Ishikawa (cell line): Measurements from ENCODE around the gene SRBD1.

Experiments used
- CEBPB ChIP-seq: IDR thresholded peaks from 2 replicates; pipeline ENCODE4 v1.6.1; 2012
- CREB1 ChIP-seq: IDR thresholded peaks from 2 replicates; pipeline ENCODE4 v1.6.1; 2012; ENCODE audit warnings: low read depth
- EGR1 ChIP-seq: IDR thresholded peaks from 2 replicates; pipeline ENCODE4 v1.6.1; 2012
- EP300 ChIP-seq: IDR thresholded peaks from 2 replicates; pipeline ENCODE4 v1.6.1; 2012; ENCODE audit warnings: borderline replicate concordance
- FOXM1 ChIP-seq: IDR thresholded peaks from 2 replicates; pipeline ENCODE4 v1.6.1; 2012; ENCODE audit warnings: low read depth, borderline replicate concordance
- NFIC ChIP-seq: IDR thresholded peaks from 2 replicates; pipeline ENCODE4 v1.6.1; 2012
- RAD21 ChIP-seq: IDR thresholded peaks from 2 replicates; pipeline ENCODE4 v1.6.1; 2012; ENCODE audit warnings: low read depth
- TAF1 ChIP-seq: IDR thresholded peaks from 2 replicates; pipeline ENCODE4 v1.6.1; 2012; ENCODE audit warnings: low read depth, mild to moderate bottlenecking
- TCF12 ChIP-seq: IDR thresholded peaks from 2 replicates; pipeline ENCODE4 v1.6.1; 2012; ENCODE audit warnings: low read depth
- TEAD4 ChIP-seq: IDR thresholded peaks from 2 replicates; pipeline ENCODE4 v1.6.1; 2012
- YY1 ChIP-seq: IDR thresholded peaks from 2 replicates; pipeline ENCODE4 v1.6.1; 2012; ENCODE audit warnings: low read depth
- ZBTB7A ChIP-seq: IDR thresholded peaks from 2 replicates; pipeline ENCODE4 v1.6.1; 2012; ENCODE audit warnings: low read depth
- TF ChIP-seq, protein P1 (sequence below): IDR thresholded peaks from 2 replicates; pipeline ENCODE4 v1.6.1; 2012
- TF ChIP-seq, protein P2 (sequence below): IDR thresholded peaks from 2 replicates; pipeline ENCODE4 v1.6.1; 2012; ENCODE audit warnings: low read depth, mild to moderate bottlenecking
- TF ChIP-seq, protein P3 (sequence below): IDR thresholded peaks from 2 replicates; pipeline ENCODE4 v1.6.1; 2012

SRBD1 gene

GRCh38 chr2:45505138-45505537, 105.9 kb downstream of the SRBD1 start:
- no peak for TF ChIP-seq TEAD4
- TF ChIP-seq, protein P1, sequence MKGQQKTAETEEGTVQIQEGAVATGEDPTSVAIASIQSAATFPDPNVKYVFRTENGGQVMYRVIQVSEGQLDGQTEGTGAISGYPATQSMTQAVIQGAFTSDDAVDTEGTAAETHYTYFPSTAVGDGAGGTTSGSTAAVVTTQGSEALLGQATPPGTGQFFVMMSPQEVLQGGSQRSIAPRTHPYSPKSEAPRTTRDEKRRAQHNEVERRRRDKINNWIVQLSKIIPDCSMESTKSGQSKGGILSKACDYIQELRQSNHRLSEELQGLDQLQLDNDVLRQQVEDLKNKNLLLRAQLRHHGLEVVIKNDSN: no peak
- TF ChIP-seq CREB1: no peak
- no peak for TF ChIP-seq RAD21
- TF ChIP-seq TCF12: no peak
- TF ChIP-seq FOXM1: no peak
- TF ChIP-seq, protein P2, sequence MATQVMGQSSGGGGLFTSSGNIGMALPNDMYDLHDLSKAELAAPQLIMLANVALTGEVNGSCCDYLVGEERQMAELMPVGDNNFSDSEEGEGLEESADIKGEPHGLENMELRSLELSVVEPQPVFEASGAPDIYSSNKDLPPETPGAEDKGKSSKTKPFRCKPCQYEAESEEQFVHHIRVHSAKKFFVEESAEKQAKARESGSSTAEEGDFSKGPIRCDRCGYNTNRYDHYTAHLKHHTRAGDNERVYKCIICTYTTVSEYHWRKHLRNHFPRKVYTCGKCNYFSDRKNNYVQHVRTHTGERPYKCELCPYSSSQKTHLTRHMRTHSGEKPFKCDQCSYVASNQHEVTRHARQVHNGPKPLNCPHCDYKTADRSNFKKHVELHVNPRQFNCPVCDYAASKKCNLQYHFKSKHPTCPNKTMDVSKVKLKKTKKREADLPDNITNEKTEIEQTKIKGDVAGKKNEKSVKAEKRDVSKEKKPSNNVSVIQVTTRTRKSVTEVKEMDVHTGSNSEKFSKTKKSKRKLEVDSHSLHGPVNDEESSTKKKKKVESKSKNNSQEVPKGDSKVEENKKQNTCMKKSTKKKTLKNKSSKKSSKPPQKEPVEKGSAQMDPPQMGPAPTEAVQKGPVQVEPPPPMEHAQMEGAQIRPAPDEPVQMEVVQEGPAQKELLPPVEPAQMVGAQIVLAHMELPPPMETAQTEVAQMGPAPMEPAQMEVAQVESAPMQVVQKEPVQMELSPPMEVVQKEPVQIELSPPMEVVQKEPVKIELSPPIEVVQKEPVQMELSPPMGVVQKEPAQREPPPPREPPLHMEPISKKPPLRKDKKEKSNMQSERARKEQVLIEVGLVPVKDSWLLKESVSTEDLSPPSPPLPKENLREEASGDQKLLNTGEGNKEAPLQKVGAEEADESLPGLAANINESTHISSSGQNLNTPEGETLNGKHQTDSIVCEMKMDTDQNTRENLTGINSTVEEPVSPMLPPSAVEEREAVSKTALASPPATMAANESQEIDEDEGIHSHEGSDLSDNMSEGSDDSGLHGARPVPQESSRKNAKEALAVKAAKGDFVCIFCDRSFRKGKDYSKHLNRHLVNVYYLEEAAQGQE: no peak
- TF ChIP-seq EGR1: no peak
- TF ChIP-seq CEBPB: no peak
- no peak for TF ChIP-seq NFIC
- TF ChIP-seq TAF1: no peak
- TF ChIP-seq EP300: no peak

DNA sequence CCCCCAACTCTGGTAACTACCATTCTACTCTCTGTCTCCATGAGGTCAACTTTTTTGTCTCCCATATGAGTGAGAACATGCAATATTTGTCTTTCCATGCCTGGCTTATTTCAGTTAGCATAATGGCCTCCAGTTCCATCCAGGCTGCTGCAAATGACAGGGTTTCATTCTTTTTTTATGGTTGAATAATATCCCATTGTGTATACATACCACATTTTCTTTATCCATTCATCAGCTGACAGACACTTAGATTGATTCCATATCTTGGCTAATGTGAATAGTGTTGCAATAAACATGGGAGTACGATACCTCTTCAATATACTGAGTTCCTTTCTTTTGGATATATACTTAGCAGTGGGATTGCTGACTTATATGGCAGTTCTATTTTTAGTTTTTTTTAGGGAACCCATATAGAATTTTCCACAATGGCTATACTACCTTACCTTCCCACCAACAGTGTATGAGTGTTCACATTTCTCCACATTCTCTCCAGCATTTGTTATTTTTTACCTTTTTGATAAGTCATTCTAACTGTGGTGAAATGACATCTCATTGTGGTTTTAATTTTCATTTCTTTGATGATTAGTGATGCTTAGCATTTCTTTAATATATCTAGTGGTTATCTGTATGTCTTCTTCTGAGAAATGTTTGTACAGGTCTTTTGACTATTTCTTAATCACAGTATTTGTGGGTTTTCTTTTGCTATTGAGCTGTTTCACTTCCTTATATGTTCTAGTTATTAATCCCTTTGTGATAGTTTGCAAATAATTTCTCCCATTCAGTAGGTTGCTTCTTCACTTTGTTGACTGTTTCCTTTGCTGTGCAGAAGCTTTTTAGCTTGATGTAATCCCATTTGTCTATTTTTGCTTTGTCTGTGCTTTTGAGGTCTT, 112.2 kb downstream of the SRBD1 start:
- TF ChIP-seq, protein P2: no peak
- peak; percentile 37; the same call in 1 of the 2 replicates for TF ChIP-seq CEBPB

GRCh38 chr2:45497355-45497754, 113.7 kb downstream of the SRBD1 start:
- TF ChIP-seq RAD21 (no peak), TEAD4 (no peak), TCF12 (no peak), CREB1 (no peak), EGR1 (no peak), ZBTB7A (no peak), FOXM1 (no peak), YY1 (no peak), CEBPB (no peak), TAF1 (no peak), NFIC (no peak), EP300 (no peak)
- TF ChIP-seq, protein P1: no peak
- TF ChIP-seq, protein P2: no peak
- TF ChIP-seq, protein P3, sequence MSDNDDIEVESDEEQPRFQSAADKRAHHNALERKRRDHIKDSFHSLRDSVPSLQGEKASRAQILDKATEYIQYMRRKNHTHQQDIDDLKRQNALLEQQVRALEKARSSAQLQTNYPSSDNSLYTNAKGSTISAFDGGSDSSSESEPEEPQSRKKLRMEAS: no peak

DNA sequence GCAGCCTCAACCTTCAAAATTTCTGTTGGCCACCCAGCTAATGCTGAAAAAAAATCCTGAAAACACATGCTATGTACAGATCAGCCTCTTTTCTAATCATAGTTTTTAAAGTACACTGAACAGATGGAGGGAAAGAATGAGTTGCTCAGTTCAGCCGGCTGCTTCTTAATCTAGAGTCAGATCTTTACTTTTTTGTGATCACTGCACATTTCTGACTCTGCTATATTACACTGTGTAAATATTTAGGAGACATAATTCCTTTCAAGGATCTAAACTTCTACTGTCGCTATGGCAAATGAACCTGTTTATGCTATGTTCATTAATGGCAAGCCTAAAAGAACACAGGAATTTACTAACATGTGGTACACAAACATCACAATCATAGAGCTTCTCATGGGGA, 114.2 kb downstream of the SRBD1 start:
- TF ChIP-seq EGR1 (no peak), NFIC (no peak), RAD21 (no peak), YY1 (no peak), ZBTB7A (no peak), FOXM1 (no peak), CREB1 (no peak), CEBPB (no peak), TEAD4 (no peak), EP300 (no peak), TAF1 (no peak), TCF12 (no peak)
- TF ChIP-seq, protein P2: no peak
- TF ChIP-seq, protein P3: no peak
- TF ChIP-seq, protein P1: no peak
